GM19025 (cell line): ENCODE measurements around the gene NRARP.
"Not testable (repeated sequence)": the region's sequence is repeated elsewhere in the genome, so short reads cannot be mapped to it uniquely, and the experiment has no call there.

Experiments used
- ATAC-seq: cut with Tn5 transposase; IDR thresholded peaks from one replicate; pipeline ENCODE4 v1.9.1; 2021; ENCODE audit warnings: mild to moderate bottlenecking, low read depth, moderate library complexity; ENCODE audit not compliant: unreplicated experiment

Gene NRARP, protein sequence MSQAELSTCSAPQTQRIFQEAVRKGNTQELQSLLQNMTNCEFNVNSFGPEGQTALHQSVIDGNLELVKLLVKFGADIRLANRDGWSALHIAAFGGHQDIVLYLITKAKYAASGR

GRCh38 chr9:137302118-137302448, at the start of gene NRARP:
NRARP (minus strand) TSS chr9:137302271; CDS start chr9:137301928, 343 bp downstream.
- ATAC-seq = peak; percentile 72

GRCh38 chr9:137350696-137351584, 48.9 kb upstream of the NRARP start:
- ATAC-seq = no peak

DNA sequence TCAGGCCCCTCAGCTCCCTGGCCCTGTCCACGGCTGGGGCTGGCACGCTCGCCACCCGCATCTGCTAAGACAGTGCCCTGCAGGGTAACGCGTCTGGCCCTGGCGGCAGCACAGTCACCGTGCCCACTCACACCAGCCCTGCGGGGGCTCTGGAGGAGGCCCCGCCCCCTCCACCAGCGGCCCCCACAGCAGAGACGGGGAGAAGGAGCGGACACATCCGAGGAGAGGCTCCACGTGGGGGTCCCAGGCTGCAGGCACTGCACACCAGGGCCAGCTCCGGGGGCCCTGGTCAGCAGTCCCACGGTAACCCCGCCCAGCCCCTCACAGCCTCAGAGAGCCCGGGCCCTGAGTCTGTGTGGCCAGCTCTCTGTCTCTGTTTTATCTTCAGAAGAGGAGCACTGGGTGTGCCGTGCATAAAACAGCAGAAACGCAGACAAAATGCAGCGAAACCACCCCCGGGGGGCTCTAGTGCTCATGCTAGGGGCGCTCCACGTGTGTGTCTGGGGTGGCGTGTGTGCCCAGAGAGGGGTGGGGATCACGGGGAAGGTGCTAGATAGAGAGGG, 47.5 kb upstream of the NRARP start:
- no peak for ATAC-seq

- no peak for ATAC-seq
These were observed 46.8 kb upstream of the NRARP start for GRCh38 chr9:137348769-137349470.

DNA sequence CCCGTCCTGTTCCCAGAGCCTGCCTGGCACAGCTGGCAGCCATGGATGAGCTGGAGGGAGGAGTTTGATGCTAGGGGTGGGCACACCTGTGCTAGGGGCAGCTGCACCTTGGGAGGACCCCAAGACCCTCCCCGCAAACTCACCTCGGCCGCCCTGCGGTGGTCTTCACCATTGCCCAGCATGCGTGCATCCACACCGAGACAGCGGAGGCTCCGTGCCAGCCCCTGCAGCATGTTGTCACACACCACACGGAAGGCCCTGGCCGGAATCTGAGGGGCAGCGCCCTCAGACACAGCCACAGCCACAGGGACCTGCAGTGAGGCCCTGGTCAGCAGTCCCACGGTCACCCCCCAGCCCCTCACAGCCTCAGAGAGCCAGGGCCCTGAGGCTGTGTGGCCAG, 45.9 kb upstream of the NRARP start:
- ATAC-seq = no peak

- ATAC-seq = no peak
These were observed 40.4 kb upstream of the NRARP start for GRCh38 chr9:137342482-137342881.

DNA sequence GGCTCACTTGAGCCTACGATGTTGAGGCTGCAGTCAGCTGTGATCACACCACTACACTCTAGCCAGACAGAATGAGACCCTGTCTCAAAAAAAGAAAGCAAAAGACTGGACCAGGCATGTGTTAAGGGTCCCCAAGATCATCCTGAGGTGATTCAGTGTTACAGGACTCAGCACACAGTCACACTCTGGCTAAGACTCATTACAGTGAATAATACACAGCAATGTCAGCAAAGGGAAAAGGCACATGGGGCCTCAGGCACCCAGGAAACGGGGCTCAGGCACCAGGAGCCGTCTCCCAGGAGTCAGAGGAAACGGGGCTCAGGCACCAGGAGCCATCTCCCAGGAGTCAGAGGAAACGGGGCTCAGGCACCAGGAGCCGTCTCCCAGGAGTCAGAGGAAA, 39.2 kb upstream of the NRARP start:
- ATAC-seq = no peak

DNA sequence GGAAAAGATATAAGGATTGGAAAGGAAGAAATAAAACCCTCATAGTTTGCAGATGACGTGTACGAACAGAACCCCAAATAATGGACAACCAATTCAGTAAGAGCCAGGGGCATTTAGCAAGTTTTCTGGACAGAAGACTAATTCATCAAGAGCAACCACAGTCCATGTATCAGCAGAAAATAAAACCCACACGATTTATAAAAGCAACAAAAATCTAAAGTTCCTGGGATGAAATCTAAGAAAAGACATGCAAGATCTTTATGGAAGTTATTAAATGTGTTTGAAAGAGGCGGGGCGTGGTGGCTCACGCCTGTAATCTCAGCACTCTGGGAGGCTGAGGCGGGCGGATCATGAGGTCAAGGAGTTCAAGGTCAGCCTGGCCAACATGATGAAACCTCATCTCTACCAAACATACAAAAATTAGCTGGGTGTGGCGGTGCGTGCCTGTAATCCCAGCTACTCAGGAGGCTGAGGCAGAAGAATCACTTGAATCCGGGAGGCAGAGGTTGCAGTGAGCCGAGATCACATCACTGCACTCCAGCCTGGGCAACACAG, 37.9 kb upstream of the NRARP start:
- ATAC-seq = not testable (repeated sequence)

DNA sequence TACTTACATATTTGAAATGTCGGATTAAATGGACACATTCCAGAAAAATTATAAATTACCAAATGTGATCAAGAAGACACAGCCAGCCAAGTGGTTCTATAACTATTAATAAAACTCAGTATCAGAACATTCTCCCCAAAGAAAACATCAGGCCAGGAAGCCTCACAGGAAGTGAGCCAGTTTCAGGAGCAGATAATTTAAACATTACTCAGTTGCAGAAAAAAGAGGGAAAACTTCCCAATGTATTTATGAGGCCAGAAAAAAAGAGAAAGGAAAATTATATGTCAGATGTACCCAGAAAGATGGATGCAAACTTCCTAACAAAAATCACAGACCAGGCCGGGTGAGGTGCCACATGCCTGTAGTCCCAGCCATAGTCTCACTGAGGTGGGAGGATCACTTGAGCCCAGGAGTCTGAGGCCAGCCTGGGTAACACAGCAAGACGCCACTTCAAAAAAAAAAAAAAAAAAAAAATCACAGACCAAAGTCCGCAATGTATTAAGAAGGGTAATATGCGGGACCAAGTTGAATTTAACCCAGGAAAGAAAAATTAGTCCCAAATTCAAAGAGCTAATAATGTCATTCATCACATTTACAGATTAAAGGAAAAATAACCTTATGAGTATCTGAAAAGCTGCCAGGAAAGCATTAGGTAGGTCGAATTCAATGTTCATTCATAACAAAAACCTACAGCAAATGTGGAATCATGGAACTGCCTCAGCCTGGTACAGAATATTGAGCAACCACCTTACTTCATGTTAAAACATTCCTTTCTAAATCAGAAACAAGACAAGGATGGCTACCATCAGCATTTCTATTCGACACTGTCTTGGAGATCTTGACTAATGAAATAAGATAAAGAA, 37.2 kb upstream of the NRARP start:
- ATAC-seq = no peak

DNA sequence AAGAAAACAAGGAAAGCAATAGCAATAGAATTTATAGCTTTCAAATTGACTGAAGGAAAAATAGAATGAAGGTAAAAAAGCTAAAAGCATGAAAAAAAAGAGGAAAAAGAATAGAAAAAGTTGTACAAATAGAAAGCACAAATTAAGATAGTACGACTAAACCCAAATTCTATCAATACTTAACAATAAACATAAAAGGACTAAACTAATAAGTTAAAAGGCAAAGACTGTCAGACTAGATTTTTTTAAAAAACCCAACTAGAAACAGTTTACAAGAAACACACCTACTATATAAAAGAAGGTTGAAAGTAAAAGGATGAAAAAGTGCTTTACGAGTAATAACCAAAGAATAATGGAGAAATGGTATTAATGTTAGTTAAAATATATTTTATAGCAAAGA, 34.7 kb upstream of the NRARP start:
- no peak for ATAC-seq

DNA sequence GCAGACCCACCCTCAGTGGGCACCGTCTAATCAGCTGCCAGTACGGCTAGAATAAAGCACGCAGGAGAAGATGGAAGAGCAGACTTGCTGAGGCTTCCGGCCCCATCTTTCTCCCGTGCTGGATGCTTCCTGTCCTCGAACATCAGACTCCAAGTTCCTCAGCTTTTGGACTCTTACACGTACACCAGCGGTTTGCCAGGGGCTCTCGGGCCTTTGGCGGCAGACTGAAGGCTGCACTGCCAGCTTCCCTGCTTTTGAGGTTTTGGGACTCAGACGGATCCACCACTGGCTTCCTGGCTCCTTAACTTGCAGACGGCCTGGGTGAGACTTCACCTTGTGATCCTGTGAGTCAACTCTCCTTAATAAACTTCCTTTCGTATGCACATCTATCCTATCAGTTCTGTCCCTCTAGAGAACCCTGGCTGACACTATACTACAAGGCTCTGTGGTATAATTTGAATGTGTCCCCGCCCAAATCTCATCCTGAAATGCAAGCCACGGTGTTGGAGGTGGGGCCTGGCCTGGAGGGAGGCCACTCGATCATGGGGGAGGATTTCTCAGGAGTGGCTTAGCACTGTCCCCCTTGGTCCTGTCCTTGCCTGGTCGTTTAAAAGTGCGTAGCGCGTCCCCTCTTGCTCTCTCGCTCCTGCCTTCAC, 31.1 kb upstream of the NRARP start:
- no peak for ATAC-seq

DNA sequence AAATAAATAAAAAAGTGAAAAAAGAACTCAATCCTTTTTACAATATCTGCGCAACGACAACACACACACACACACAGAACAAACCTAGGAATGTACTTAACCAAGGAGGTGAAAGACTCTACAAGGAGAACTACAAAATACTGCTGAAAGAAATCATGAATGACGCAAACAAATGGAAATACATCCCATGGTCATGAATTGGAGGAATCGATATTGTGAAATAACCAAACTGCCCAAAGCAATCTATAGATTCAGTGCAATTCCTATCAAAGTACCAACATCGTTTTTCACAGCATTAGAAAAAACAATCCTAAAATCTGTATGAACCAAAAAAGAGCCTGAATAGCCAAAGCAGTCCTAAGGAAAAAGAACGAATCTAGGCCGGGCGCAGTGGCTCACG, 29.9 kb upstream of the NRARP start:
- no peak for ATAC-seq

GRCh38 chr9:137330689-137331088, 28.6 kb upstream of the NRARP start:
- ATAC-seq = no peak

GRCh38 chr9:137329590-137329989, 27.5 kb upstream of the NRARP start:
- ATAC-seq = not testable (repeated sequence)

GRCh38 chr9:137327641-137328550, 25.8 kb upstream of the NRARP start:
- ATAC-seq = not testable (repeated sequence)

- no peak for ATAC-seq
These were observed 24.5 kb upstream of the NRARP start for GRCh38 chr9:137326445-137327065.

DNA sequence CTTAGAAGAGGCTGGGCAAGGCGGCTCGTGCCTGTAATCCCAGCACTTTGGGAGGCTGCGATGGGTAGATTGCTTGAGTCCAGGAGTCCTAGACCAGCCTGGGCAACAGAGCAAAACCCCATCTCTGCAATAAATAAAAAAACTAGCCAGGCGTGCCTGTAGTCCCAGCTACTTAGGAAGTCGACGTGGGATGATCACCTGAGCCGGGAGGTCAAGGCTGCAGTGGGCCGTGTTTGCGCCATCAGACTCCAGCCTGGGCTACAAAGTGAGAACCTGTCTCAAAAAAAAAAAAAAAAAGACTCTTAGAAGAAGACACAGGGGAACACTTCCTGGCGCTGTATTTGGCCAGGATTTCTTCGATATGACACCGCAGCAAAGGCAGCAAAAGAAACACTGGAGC, 23.7 kb upstream of the NRARP start:
- ATAC-seq = no peak

- ATAC-seq = no peak
These were observed 23.1 kb upstream of the NRARP start for GRCh38 chr9:137325124-137325523.
